Tibial artery (tissue), 4 donors: Measurements from ENCODE around the gene YIF1A.

ENCODE experiments used
- DNase-seq, 2 donors: peaks; one replicate each; pipeline ENCODE4 v3.0.0-alpha.2; 2019
- H3K27ac ChIP-seq, 2 donors: fragments of 200-600 bp; sonication (generic) in 1 of 2; 1 replicate in 1 of 2; 2 replicates in 1 of 2; pipeline ENCODE4 v1.5.1; 2018 to 2019; ENCODE audit warnings: mild to moderate bottlenecking in 1 of 2
- H3K27me3 ChIP-seq, 2 donors: fragments of 200-600 bp; sonication (generic) in 1 of 2; one replicate each; pipeline versions ENCODE4 v1.5.1 to v1.6.0; 2016 to 2019
- H3K36me3 ChIP-seq, 3 donors: fragments of 200-600 bp; sonication (generic) in 2 of 3; one replicate each; pipeline ENCODE4 v1.5.1; 2016 to 2019; ENCODE audit warnings: mild to moderate bottlenecking in 2 of 3
- H3K4me1 ChIP-seq, 4 donors: fragments of 200-600 bp; sonication (generic) in 2 of 4; 1 replicate in 3 of 4; 2 replicates in 1 of 4; pipeline ENCODE4 v1.5.1; 2016 to 2019
- H3K4me3 ChIP-seq, 2 donors: fragments of 200-600 bp; sonication (generic) in 1 of 2; 1 replicate in 1 of 2; 2 replicates in 1 of 2; pipeline ENCODE4 v1.5.1; 2018 to 2019; ENCODE audit warnings: mild to moderate bottlenecking in 2 of 2
- H3K9me3 ChIP-seq, 3 donors: fragments of 200-600 bp; sonication (generic) in 1 of 3; one replicate each; pipeline ENCODE4 v1.5.1; 2016 to 2019
- CTCF ChIP-seq, 2 experiments: fragments of 200-600 bp in 1 of 2; fragments of 450-650 bp in 1 of 2; IDR thresholded peaks; one replicate each; pipeline ENCODE4 v1.5.1; 2017 to 2019; ENCODE audit warnings: antibody characterized with exemption in 2 of 2, mild to moderate bottlenecking in 1 of 2, moderate library complexity in 1 of 2
- intact Hi-C: fragments of 100-400 bp; cut with DNase I; formaldehyde crosslinking; loops from one replicate; pipeline ENCODE4 v1.15.0; 2023; ENCODE audit warnings: low total_unique reads

Gene YIF1A

GRCh38 chr11:66264383-66264782 is 24.6 kb downstream of the YIF1A start:
- TF ChIP-seq CTCF (IDR thresholded peaks at IDR 0.05), result no peak
- H3K27me3 ChIP-seq, result no peaks in the 10 kb centered on the region
- H3K27ac ChIP-seq, result no peak overlapping the region
- DNase-seq, result no peak
- H3K4me1 ChIP-seq, result peaks cover 0 to 17% (median 13%) of the 10 kb centered on the region in 4 donors
- H3K9me3 ChIP-seq, result no peaks in the 10 kb centered on the region
- H3K4me3 ChIP-seq, result no peak overlapping the region
- intact Hi-C loops, result no loop called here
- H3K36me3 ChIP-seq, result peaks cover 22 to 72% (median 42%) of the 10 kb centered on the region in 3 donors

- Histone ChIP-seq H3K27ac (no peak overlapping the region), H3K36me3 (peaks cover 22 to 74% (median 42%) of the 10 kb centered on the region in 3 donors), H3K4me1 (peaks cover 0 to 20% (median 13%) of the 10 kb centered on the region in 4 donors), H3K9me3 (no peaks in the 10 kb centered on the region), H3K27me3 (no peaks in the 10 kb centered on the region), H3K4me3 (no peak overlapping the region)
- no peak for TF ChIP-seq CTCF (IDR thresholded peaks at IDR 0.05)
- intact Hi-C loops, result no loop called here
- no peak for DNase-seq
These were observed 25.2 kb downstream of the YIF1A start for GRCh38 chr11:66263785-66264184.

GRCh38 chr11:66263231-66263630 is 25.7 kb downstream of the YIF1A start:
- no peak overlapping the region for H3K4me3 ChIP-seq
- H3K36me3 ChIP-seq, result peaks cover 22 to 74% (median 42%) of the 10 kb centered on the region in 3 donors
- no peaks in the 10 kb centered on the region for H3K9me3 ChIP-seq
- peaks cover 0 to 25% (median 18%) of the 10 kb centered on the region in 4 donors for H3K4me1 ChIP-seq
- no peak for TF ChIP-seq CTCF (IDR thresholded peaks at IDR 0.05)
- H3K27ac ChIP-seq, result no peak overlapping the region
- no peak for DNase-seq
- intact Hi-C loops, result no loop called here
- no peaks in the 10 kb centered on the region for H3K27me3 ChIP-seq

- intact Hi-C loops, result no loop called here
- H3K36me3 ChIP-seq, result peaks cover 22 to 74% (median 42%) of the 10 kb centered on the region in 3 donors
These were observed 26.2 kb downstream of the YIF1A start for GRCh38 chr11:66262696-66263095.

GRCh38 chr11:66262191-66262590 is 26.8 kb downstream of the YIF1A start:
- Histone ChIP-seq H3K4me1 (peaks cover 0 to 26% (median 18%) of the 10 kb centered on the region in 4 donors), H3K27ac (no peak overlapping the region), H3K27me3 (no peaks in the 10 kb centered on the region), H3K9me3 (no peaks in the 10 kb centered on the region), H3K36me3 (peaks cover 22 to 74% (median 42%) of the 10 kb centered on the region in 3 donors), H3K4me3 (no peak overlapping the region)
- no peak for TF ChIP-seq CTCF (IDR thresholded peaks at IDR 0.05)
- intact Hi-C loops, result no loop called here
- DNase-seq, result no peak

More at GRCh38 chr11:66262696-66263095, 26.2 kb downstream of the YIF1A start:
- Histone ChIP-seq H3K9me3 (no peaks in the 10 kb centered on the region), H3K4me3 (no peak overlapping the region), H3K27ac (no peak overlapping the region), H3K4me1 (peaks cover 0 to 25% (median 18%) of the 10 kb centered on the region in 4 donors), H3K27me3 (no peaks in the 10 kb centered on the region)
- TF ChIP-seq CTCF (IDR thresholded peaks at IDR 0.05), result no peak
- no peak for DNase-seq

- peaks cover 22 to 74% (median 42%) of the 10 kb centered on the region in 3 donors for H3K36me3 ChIP-seq
- DNase-seq, result no peak
- no peak for TF ChIP-seq CTCF (IDR thresholded peaks at IDR 0.05)
These were observed 27.4 kb downstream of the YIF1A start for GRCh38 chr11:66261578-66261977.

More at GRCh38 chr11:66261578-66261977, 27.4 kb downstream of the YIF1A start:
- intact Hi-C loops, result no loop called here
- peaks cover 0 to 26% (median 15%) of the 10 kb centered on the region in 4 donors for H3K4me1 ChIP-seq
- no peak overlapping the region for H3K4me3 ChIP-seq
- H3K27ac ChIP-seq, result no peak overlapping the region
- H3K9me3 ChIP-seq, result no peaks in the 10 kb centered on the region
- no peaks in the 10 kb centered on the region for H3K27me3 ChIP-seq
